Adrenal gland (tissue), 12 donors: ENCODE measurements around the gene CCDC102A. TPM values are rescaled to one million over a fixed set of nuclear protein-coding genes. Genes with fewer than 3 reads are reported as not detected.

Source experiments
- DNase-seq, 7 donors: peaks; one replicate each; pipeline ENCODE4 v3.0.0-alpha.2; 2019 to 2020
- H3K27ac ChIP-seq, 5 donors: fragments of 200-600 bp; sonication (generic) in 4 of 5; 1 replicate in 3 of 5; 2 replicates in 2 of 5; pipeline versions ENCODE4 v1.5.1 to v1.8.0; 2016 to 2020; ENCODE audit warnings: mild to moderate bottlenecking in 1 of 5
- H3K27me3 ChIP-seq: fragments of 200-600 bp; 2 replicates; pipeline ENCODE4 v1.8.0; 2021
- H3K36me3 ChIP-seq, 2 donors: fragments of 200-600 bp; replicated peaks in 1 of 2; 1 replicate in 1 of 2; 2 replicates in 1 of 2; pipeline versions ENCODE4 v1.5.1 to v1.8.0; 2018 to 2022
- H3K4me1 ChIP-seq, 2 donors: fragments of 200-600 bp; replicated peaks in 1 of 2; 1 replicate in 1 of 2; 2 replicates in 1 of 2; pipeline versions ENCODE4 v1.5.1 to v1.8.0; 2018 to 2021
- H3K4me3 ChIP-seq, 4 donors: fragments of 200-600 bp; sonication (generic) in 3 of 4; one replicate each; pipeline ENCODE4 v1.5.1; 2016 to 2018
- H3K9me3 ChIP-seq, 3 donors: fragments of 200-600 bp; sonication (generic) in 1 of 3; replicated peaks in 1 of 3; 1 replicate in 2 of 3; 2 replicates in 1 of 3; pipeline versions ENCODE4 v1.5.1 to v1.8.0; 2016 to 2021
- POLR2A ChIP-seq, 2 donors: fragments of 450-650 bp; IDR thresholded peaks; one replicate each; pipeline ENCODE4 v1.6.1; 2017; ENCODE audit warnings: antibody characterized with exemption in 2 of 2, mild to moderate bottlenecking in 2 of 2, moderate library complexity in 1 of 2
- WGBS, 4 donors: extraction: QIAGEN DNeasy Blood & Tissue Kit in 2 of 4; methylation state at CpG; one replicate each; pipeline versions ENCODE4 v1.1.5 to v1.1.7; 2013 to 2017; 5-methylcytosine and 5-hydroxymethylcytosine counted together
- intact Hi-C, 2 donors: fragments of 100-400 bp; cut with DNase I; formaldehyde crosslinking; loops; one replicate each; pipeline versions ENCODE4 v1.14.1 to v1.15.0; 2022 to 2023
- polyA plus RNA-seq, 3 donors: library from polyadenylated mRNA; stranded (reverse); fragments of 200-250 nt in 2 of 3; fragments of 350-450 nt in 1 of 3; fragmentation: Illumina TruSeq in 1 of 3; extraction: RNeasy Lipid Tissue Mini Kit (QIAGEN cat#74804) in 1 of 3; gene quantifications; one replicate each; pipeline ENCODE4 v1.2.3, GENCODE V29; 2013 to 2014
- total RNA-seq, 9 donors: library from RNA; depleted of rRNA in 4 of 9; stranded (reverse); fragments of >200 nt in 4 of 9; fragments of 120-200 nt in 1 of 9; fragmentation: NEBNext Ultra II Directional in 1 of 9; extraction: Animal tissue kit (Norgen Biotek cat#: 25700) in 1 of 9; gene quantifications; one replicate each; pipeline versions ENCODE4 v1.1.0 to v1.2.4, GENCODE V29; 2013 to 2023
- TF ChIP-seq, protein P1 (sequence below), 6 experiments: fragments of 450-650 bp in 4 of 6; fragments of 200-600 bp in 2 of 6; sonication (generic) in 1 of 6; IDR thresholded peaks; 1 replicate in 5 of 6; 2 replicates in 1 of 6; pipeline versions ENCODE4 v1.5.1 to v1.8.0; 2016 to 2021; ENCODE audit warnings: antibody characterized with exemption in 6 of 6, mild to moderate bottlenecking in 2 of 6, moderate library complexity in 1 of 6
- donor health status: healthy with polysubstance abuse.
- donor health status: Bipolar disorder and iron deficiency.
- donor health status: DM: yes; HTN: yes; CAD: no.
- donor health status: DM: no; HTN: no; CAD: no.
- donor health status: DM: no; HTN: no; CAD: no.
- donor health status: DM: yes; HTN: yes; CAD: no.

The CCDC102A gene
- total and polyA plus RNA-seq, 12 donors, result 1.6 to 23.6 (median 8.9) TPM

DNA sequence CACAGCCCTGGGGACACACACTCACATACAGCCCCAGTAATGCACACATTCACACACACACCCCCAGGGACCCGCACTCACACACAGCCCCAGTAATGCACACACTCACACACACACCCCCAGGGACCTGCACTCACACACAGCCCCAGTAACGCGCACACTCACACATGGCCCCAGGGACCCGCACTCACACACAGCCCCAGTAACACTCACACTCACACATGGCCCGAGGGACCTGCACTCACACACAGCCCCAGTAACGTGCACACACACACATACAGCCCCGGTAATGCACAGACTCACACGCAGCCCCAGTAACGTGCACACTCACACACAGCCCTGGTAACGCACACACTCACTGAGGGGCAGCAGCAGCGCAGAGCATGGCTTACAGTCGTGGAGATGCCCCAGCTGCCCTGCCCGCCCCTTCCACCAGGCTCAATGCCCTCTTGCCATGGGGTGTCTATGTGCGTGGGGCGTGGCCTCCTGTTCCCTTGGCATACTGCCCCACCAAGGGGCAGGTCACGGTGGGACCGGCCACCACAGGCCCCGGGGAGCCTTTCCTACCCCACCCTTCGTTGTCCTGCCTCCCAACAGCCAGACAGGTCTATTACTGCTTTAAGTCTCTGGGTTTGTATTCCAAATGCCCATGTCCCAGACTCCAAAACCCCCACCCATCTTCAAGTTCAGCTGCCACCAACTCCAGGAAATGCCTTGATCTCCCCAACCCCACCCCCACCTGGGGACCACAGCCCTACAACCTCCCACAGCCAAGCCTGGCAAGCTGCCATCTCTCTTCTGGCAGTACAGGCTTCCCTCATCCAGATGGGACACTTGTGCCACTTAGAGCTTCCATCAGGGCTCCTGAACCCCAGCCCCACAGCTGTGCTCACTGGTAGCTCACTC lies 2.7 kb downstream of the CCDC102A start:
- no peaks in the 10 kb centered on the region for H3K9me3 ChIP-seq
- H3K36me3 ChIP-seq, result no peaks in the 10 kb centered on the region
- 61 to 63% (median 62%) methylated on average over 13 to 19 of the region's 19 CpGs for WGBS, 4 donors
- H3K27me3 ChIP-seq, result no peaks in the 10 kb centered on the region
- no peak overlapping the region for H3K4me3 ChIP-seq
- intact Hi-C loops, result no loop called here
- no peak for TF ChIP-seq POLR2A (IDR thresholded peaks at IDR 0.05)
- TF ChIP-seq, protein P1, sequence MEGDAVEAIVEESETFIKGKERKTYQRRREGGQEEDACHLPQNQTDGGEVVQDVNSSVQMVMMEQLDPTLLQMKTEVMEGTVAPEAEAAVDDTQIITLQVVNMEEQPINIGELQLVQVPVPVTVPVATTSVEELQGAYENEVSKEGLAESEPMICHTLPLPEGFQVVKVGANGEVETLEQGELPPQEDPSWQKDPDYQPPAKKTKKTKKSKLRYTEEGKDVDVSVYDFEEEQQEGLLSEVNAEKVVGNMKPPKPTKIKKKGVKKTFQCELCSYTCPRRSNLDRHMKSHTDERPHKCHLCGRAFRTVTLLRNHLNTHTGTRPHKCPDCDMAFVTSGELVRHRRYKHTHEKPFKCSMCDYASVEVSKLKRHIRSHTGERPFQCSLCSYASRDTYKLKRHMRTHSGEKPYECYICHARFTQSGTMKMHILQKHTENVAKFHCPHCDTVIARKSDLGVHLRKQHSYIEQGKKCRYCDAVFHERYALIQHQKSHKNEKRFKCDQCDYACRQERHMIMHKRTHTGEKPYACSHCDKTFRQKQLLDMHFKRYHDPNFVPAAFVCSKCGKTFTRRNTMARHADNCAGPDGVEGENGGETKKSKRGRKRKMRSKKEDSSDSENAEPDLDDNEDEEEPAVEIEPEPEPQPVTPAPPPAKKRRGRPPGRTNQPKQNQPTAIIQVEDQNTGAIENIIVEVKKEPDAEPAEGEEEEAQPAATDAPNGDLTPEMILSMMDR (IDR thresholded peaks at IDR 0.05), result no peak
- H3K27ac ChIP-seq, result peak overlapping the region in 1 of 5 donors; percentile 27
- peaks cover 19 to 40% of the 10 kb centered on the region in 2 donors for H3K4me1 ChIP-seq
- peak in 5 of 7 donors; percentile 18 to 64 (median 39) for DNase-seq

DNA sequence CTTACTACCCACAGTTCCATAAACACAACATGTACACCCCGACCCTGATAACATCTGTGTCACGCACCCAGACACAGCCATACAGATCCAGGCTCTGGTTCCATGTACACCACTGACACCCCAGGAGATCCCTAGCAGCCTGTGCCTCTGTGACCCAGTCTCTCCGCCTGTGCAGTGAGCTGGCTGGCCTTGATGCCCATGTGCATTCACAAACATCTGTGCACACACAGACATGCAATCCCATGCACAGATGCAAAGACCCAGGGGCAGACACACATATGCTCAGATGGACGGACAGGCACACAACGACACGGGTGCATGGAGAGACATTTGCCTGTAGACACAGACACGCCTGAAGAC lies 4.1 kb downstream of the CCDC102A start:
- H3K27ac ChIP-seq, result no peak overlapping the region
- H3K4me3 ChIP-seq, result no peak overlapping the region
- no peak for TF ChIP-seq POLR2A (IDR thresholded peaks at IDR 0.05)
- TF ChIP-seq, protein P1 (IDR thresholded peaks at IDR 0.05), result no peak
- H3K4me1 ChIP-seq, result peaks cover 19 to 39% of the 10 kb centered on the region in 2 donors
- H3K9me3 ChIP-seq, result no peaks in the 10 kb centered on the region
- intact Hi-C loops, result no loop called here
- no peaks in the 10 kb centered on the region for H3K36me3 ChIP-seq
- no peaks in the 10 kb centered on the region for H3K27me3 ChIP-seq
- DNase-seq, result peak in 5 of 7 donors; percentile 19 to 55 (median 27)
- 43 to 71% (median 55%) methylated on average over 3 to 7 of the region's 7 CpGs for WGBS, 4 donors

DNA sequence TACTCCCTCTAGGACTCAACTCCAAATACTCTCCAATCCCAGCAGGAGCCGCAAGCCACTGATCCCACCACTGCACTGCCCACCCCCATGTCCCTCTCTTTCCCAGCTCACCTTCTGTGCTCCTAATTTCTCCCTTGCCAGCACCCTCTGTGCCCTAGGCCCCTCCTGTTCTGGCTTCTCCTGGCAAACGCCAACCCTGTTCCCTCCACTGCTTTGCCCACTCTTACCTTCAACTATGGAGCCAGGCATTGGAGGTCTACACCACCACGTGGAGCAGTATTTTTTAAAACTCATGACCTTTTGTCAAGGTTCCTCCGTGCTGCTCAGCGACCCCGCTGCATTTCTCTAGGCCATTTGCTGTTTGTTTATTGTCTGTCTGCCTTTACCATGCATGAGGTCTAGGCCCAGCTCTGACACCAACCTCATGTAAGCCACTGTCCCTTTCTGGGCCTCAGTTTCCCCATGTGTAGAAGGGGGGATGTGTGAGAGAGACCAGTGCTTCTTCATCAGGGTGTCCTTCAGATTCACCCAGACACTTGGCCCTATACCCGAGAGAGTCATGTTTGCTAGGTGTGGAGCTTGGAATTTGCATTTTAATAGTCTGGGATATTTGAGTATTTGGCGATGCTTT lies 4.6 kb downstream of the CCDC102A start:
- no peak for TF ChIP-seq POLR2A (IDR thresholded peaks at IDR 0.05)
- TF ChIP-seq, protein P1 (IDR thresholded peaks at IDR 0.05), result no peak
- Histone ChIP-seq H3K4me1 (peaks cover 15 to 34% of the 10 kb centered on the region in 2 donors), H3K27ac (no peak overlapping the region), H3K4me3 (no peak overlapping the region), H3K27me3 (no peaks in the 10 kb centered on the region), H3K9me3 (no peaks in the 10 kb centered on the region), H3K36me3 (no peaks in the 10 kb centered on the region)
- 66 to 70% (median 68%) methylated on average over 8 of the region's 8 CpGs for WGBS, 4 donors
- intact Hi-C loops, result no loop called here
- DNase-seq, result peak in 3 of 7 donors; percentile 7 to 44 (median 15)

DNA sequence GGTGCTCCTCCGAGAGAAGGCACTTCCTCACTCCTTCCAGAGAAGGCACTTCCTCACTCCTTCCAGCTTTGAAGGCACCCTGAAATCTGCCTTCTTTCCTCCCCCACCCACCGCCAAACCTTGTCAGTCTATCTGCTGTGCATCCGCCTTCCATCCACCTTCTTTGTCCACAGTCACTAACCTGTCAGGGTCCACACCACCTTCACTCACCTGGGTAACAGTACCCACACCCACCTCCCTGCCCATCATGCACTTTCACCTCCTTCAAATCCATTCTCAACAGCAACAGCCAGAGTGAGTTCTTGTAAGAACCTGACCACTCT lies 5.2 kb downstream of the CCDC102A start:
- WGBS, 4 donors, result 80 to 93% (median 86%) methylated on average over 3 of the region's 3 CpGs
- Histone ChIP-seq H3K4me1 (peaks cover 12 to 29% of the 10 kb centered on the region in 2 donors), H3K27ac (no peak overlapping the region), H3K36me3 (no peaks in the 10 kb centered on the region), H3K4me3 (no peak overlapping the region), H3K9me3 (no peaks in the 10 kb centered on the region), H3K27me3 (no peaks in the 10 kb centered on the region)
- DNase-seq, result peak in 4 of 7 donors; percentile 2 to 46 (median 16)
- TF ChIP-seq, protein P1 (IDR thresholded peaks at IDR 0.05), result no peak
- no peak for TF ChIP-seq POLR2A (IDR thresholded peaks at IDR 0.05)
- intact Hi-C loops, result no loop called here
